NCI-H345 treated with DMSO at 0.1 percent for 48 hours (cell line): ENCODE results near the gene RTN4R.

Experiments
- DNase-seq: peaks from one replicate; lab custom pipeline; 2025; ENCODE audit not compliant: unreplicated experiment; lab: John Stamatoyannopoulos, UW

RTN4R gene

DNA sequence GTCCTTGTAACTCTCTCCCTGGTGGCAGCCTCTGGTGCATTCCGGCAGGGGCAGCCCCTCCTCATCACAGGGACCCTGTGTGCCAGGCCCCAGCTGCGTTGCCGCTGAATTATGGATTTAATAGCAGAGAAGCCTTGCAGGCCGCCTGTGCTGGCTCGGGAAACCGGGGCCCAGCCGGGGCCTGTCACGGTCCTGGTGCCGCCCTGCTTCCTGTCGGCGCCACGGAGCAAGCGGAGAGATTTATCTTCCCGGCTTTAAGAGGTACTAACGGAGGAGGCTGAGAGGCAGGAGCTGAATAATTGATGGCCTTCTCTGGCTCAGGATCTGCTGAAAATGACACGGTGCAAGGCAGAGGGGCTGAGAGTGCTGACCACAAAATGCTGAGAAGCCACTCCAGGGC, 63.3 kb downstream of the RTN4R start:
- DNase-seq: no peak

DNA sequence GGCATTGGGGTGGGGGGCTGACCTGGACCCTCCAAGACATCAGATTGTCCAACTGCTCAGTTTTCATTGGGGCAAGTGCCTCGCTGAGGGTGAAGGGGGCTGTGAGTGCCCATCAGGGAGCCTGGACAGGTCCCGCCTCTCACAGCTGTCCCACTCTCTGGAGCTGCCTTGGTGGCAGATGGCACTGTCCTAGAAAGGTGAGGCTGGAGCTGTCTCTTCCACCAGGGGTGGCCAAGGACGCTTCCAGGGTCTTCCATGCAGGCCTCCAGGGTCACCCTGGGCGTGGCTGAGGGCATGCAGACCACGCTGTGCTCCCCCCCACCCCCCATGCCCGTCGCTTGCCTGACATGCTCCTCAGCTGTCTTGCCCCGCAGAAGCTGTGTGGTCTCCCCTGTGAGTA, 63.8 kb downstream of the RTN4R start:
- no peak for DNase-seq

DNA sequence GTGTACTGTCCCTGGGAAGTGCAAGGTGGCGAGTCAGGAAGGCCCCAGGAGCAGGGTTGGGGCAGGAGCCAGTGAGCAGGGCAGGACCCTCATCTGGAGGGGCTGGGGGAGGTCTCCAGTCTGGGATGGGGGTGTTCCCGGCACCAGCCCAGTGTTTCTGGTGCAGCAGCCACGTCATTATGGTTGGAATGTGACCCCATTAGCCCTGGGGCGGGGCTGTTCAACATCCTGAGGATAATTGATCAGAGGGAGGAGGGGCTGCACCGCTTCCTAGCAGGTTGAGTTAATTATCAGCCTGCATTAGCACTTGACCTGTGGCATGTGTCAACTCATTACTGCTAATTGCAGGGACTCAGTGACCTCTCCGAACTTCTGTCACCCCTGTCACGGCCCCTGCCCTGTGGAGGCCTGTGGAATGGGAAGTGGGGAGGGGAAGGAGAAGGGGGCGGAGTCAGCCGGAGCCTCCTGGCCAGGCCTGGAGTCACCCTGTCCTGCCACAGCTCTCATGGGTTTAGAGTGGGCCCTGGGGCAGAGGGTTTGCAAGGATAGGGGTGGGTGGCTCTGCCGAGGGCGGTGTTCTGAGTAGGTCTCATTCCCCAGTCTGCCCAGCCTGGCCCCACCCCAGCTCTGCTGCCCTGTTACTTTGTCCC, 64.4 kb downstream of the RTN4R start:
- no peak for DNase-seq

DNA sequence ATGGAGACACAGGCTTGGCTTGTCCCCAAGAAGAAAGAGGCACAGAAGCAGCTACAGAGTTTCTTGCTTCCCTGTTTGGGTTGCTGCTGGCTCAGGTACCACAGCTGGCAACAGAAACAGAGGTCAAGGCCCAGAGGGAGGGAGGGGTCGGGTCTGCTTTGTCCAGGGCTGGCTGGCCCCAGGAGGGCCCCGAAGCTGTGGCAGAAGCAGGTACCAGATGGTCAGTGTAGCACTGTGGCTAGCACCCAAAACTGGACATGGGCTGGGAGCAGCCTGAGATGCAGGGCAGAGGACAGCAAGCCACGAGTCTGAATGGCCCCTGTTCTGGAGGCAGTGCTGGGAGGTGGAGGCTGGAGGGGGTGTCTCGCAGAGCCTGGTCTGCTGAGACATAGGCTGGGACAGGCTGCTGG, 65.0 kb downstream of the RTN4R start:
- DNase-seq: no peak

DNA sequence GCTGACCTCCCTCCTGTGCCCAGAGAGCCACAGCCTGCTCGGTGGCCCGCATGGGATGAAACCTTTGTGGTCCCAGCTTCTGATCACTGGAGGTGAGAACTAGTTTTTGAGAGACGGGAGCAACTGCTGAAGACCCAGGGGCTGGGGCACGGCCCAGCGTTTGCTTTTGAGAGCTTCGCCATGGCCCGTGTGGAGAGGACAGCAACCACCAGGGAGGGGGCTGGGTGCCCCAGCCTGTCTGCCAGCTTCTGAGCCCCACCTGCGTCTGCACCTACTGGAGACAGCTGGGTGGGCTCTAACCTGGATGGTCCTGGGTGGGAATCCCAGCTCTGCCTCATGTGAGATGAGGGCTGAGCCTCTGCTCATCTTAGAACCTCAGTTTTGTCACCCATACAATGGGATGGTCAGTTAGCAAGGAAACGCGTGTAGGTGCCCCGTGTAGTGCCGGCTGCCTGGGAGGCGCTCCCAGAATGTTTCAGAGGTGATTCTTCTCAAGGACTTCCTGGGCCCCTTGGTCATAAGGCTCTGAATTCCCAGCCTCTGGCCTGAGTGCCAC, 66.2 kb downstream of the RTN4R start:
- no peak for DNase-seq

DNA sequence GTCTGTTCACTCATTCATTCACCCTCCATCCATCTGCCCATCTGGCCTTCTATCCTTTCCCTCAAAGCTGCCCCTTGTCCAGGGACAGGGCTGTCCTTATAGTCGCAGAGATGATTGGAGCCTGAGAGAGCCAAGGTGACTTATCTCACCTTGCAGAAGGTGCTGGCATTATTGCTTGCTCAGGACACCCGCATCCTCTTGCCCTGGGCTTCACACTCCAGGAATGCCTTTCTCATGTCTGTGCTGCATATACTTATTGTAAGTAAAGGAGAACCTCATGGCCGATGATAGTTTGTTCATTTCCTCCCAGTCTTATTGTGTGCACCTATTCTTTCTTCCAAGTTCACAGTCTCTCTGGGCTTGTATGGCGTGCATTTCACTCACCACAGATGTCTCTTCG, 68.2 kb downstream of the RTN4R start:
- no peak for DNase-seq

DNA sequence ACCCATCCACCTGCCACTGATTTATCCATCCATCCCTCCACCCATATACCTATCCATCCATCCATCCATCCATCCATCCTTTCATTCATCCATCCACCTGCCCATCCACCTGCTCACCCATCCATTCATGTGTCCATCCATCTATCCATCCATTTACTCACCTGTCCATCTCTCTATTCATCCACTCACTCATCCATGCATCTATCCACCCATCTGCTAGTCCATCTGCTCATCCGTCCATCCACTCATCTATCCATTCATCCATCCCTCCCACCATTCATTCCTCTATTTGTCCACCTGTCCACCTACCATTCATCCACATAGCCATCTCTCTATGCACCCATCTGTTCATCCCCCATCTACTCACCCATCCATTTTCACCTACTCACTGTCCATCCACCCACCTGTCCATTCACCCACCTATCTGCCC, 68.7 kb downstream of the RTN4R start:
- no peak for DNase-seq

DNA sequence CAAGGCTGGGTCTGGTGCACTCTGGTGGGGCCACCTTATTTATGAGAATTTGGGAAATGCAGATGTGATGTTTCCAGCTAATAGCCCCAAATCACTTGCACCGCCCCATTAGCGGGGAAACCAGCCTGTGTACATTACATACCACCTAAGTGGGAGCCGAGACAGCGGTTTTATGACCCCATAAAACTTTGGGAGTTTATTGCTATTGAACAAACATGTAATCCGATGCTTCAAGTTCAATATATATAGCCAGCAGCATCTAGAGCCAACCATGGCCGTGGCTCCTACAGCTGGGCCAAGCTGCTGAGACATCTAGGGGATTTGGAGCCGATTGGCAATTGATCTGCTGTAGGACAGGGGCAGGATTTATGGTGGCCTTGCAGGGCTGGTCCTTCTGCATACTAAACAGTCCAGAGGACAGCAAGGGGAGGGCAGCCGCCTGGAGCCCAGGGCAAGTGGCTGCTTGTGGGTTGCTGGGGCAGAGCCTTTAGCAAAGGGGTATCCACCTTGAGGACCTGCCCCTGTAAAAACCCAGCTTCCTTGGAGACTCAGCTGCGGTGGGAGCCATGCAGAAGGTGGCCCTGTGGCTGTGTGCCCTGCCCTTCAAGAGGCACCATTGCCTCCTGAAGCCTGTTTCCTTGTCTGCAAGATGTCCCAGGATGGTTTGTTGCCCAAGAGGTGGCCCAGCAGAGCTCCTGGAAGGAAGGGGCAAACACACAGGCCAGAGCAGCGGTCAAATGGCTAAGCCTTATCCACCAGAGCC, 69.4 kb downstream of the RTN4R start:
- no peak for DNase-seq

DNA sequence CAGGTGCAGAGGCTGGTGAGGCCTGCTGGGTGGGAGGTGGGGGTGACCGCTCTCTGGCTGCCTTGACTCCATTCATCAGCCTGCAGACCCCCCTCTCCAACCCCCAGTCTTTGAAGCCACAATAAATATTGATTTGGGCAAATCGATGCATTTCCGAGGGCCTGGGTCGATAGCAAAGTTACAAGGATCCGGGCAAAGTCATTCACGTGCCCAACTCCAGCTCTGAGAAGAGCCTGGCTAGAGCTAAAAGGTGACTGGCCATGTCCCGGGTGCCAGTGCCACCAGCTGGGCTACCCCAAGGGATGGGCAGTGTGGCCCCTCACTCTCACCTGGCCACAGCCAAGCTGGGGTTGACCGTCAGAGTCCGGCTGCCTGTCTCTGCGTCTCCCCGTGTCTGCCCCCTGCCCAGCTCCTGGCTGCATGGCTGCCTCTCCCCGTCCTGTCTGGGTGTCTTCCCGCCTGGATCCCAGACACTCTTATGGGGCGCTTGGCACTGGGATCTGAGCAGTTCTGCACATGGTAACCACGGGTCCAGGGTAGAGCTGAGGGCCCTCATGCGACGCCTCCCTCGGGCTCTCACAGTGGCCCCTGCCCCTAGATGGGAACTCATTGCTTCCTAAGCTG, 70.6 kb downstream of the RTN4R start:
- DNase-seq: no peak

DNA sequence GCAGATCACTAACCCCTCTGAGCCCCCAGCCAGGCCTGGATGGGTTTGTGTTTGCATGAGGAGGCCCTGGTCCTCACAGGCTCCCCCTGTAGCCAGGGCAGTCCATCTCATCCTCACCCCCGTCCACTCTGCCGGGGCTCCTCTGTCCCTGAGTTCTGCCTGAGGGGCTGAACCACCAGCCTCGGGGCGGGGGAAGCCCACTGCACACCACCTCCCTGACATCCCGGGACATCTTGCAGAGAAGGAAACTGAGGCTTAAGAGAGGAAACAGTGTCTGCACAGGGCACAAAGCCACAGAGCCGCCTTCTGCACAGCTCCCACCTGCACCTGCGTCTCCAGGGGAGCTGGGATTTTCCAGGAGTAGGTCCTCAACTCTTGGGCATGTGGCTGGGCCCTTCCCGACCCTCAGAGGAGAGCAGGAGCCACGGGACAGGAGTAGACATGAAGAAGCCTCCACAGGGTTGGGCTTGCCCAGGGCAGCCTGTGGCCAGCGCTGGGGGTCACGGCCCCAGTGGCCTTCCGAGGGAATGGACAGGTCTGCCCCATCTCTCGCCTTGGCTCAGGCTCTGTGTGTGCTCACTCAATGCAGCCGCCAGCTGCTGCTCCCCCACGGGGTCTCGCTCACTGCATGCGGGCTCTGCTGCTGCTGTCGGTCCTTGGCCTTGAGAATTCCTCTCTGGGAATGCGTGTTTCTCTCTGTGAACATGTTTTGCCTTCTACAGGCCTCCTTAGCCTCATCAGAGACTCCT, 71.8 kb downstream of the RTN4R start:
- DNase-seq: no peak

DNA sequence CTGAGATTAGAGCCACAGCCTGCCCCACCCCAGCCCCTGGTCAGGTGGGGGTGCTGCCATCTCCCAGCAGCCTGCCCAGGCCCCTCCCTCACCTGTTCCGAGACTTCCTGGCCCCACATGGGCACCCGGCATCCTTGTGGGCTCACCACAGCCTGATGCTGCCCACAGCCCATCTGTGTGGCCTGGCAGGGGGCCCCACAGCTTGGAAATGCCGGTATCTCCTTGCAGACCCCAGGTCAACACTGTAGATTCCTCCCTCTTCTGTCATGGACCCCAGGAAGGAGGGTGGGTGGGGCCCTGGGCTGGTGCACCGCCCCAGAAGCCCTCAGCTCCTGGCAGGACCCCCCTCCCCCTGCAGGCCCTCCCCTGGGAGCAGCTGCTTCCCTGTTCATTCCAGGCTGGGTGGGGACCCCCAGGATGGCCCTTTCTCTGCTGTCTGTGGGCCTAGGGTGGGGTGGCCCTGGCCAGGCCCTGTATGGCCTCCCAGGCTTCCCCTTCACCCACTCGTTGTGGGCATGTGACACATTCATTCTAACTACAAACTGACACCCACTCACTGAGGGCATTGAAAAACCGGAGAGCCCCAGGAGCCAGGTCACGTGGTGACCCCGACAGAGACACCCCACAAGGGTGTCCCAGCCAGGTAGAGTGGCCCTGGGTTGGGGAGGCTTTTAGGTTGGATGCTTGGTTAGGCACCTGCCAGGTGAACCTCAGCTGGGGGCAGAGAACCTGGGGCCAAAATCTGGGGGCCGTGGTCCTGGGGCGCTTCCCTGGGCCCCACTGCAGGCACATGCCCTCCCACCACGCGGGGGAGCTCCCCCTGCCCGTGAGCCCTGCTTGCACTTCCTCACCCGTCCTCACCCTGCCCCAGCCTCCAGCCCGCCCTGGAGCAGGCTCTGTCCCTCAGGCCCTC, 73.2 kb downstream of the RTN4R start:
- DNase-seq: no peak

DNA sequence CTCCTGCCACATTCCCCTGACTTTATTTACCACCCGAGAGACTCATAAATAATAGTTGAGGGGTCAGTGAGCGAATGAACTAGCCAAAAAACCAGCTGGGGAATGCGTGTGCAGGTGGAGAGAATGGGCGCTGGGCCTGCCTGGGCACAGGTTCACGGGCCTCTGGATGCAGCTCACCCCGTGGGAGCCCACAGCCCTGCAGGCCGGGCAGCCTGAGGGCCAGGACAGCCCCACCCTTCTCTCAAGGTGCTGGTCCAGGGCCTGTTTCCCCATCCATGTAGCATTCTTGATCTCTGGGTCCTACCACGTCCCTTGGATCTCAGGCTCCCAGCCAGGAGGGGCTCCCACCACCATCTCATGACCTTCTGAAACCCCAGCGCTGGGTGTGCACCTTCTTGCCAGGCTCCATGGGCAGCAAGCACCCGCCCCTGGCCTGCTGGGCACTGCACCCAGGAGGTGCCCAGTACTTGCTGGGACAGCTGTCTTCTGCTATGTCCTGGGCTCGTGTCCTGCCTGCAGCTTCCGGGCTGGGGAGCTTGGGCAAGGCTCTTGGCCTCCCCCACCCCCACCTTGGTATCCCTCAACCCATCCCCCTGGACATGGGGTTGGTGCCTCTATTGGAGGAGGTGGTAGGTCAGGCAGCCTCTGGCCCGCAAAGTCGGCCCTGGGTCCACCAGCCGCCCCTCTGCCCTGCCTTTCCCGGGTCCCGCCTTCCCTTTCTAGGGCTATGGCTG, 74.2 kb downstream of the RTN4R start:
- no peak for DNase-seq

DNA sequence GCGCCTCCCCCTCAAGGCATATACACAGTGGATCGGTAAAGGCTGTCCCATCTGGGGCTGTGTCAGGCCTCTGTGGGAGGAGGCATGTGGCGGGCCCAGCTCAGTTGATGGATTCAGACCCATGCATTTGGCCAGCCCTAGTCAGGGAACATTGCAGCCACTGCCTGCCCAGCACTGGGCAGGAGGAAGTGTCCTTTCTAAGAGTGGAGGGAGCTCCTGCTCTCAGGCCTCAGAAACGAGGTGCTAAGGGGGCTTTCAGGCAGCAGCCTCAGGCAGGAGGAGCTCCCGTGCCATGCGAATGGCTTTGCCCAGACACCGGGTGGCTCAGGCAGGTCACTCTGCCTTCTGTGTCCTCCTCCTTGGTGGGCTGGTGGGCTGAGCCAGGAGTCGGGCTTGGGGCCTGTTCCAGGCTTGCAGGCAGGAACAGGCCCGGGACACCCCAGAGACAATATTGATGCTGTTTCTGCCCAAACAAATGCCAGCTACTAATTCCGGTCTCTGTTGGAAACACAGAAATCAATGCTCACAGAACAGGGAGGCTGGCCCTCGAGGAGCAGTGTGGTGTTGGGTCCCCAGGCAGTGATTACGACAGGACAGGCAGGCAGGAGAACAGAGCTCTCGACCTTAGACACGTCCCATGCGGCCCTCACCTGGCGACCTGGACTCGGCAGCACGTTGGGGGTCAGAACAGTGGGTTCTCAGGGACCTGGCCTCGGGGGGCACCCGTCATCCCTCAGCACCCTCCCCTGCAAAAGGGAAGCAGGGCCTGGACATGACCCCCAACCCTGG, 75.0 kb downstream of the RTN4R start:
- no peak for DNase-seq

DNA sequence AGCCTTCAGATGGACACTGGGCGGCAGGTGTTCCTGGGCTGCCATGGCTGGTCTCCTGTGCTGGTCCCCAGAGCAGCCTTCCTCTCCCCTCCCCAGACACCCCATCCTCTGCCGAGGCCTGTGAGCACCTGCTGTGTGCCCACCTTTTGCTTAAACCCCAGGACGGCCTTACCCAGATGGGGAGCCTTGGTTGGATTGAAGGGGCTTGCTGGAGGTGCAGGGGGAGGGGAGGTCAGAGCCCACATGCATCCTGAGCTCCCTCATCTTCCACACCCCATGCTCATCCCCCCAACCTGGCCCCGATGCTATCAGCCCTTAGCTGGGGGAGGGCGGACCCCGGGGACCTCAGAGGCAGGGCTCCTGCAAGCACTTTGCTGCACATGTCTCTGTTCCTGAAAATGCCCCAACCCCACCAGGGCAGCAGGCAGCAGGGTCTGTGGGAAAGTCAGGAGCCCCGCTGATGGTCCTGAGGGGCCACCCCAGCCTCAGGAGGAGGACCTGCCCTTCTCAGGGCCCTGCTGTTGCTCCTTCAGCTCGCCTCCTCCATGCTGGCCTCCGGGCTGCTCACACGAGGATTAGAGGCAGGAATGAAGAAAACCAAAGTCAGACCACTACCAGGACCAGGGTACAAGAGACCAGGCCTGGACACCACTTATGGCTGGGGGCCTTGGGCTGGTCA, 75.7 kb downstream of the RTN4R start:
- DNase-seq: no peak

DNA sequence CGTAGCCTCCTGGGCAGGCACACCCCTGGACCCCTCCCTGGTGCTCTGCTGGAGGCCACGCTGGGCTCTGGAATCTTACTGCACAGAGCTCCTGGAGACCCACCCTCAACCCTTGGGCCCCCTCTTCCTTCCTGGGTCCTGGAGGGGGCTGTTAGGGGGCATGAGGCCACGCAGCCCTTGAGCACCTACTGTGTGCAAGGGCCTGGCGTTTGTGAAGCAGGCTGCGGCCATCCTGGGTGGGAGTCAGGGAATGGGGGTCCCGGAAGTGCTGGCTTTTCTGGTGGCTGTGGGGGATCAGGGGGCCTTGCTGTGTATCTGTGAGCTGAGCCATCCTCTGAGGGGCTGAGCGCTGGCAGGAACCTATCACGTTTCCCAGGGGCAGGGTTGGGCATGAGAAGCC, 76.3 kb downstream of the RTN4R start:
- DNase-seq: no peak
